Endothelial cell of umbilical vein (primary cell): ENCODE results near the gene LYZL6.

Source experiments
- EZH2 ChIP-seq: IDR thresholded peaks from 2 replicates; pipeline ENCODE4 v1.6.1; 2012; ENCODE audit warnings: borderline replicate concordance, low read depth, mild to moderate bottlenecking, moderate library complexity, low read length, inconsistent platforms; ENCODE audit not compliant: severe bottlenecking
- GATA2 ChIP-seq: IDR thresholded peaks from 2 replicates; pipeline ENCODE4 v1.7.0; 2011; ENCODE audit warnings: low read depth, mild to moderate bottlenecking, moderate library complexity, mixed read lengths, low read length; ENCODE audit not compliant: insufficient read length, insufficient read depth
- JUN ChIP-seq: IDR thresholded peaks from 2 replicates; pipeline ENCODE4 v1.6.1; 2011; ENCODE audit warnings: borderline replicate concordance, low read depth; ENCODE audit not compliant: insufficient read length, insufficient read depth
- MAX ChIP-seq: IDR thresholded peaks from 2 replicates; pipeline ENCODE4 v1.6.1; 2011; ENCODE audit not compliant: insufficient read depth, insufficient read length
- MYC ChIP-seq: IDR thresholded peaks from one replicate; pipeline ENCODE4 v1.6.1; 2011; ENCODE audit warnings: mild to moderate bottlenecking, low read depth, low read length
- POLR2A ChIP-seq: IDR thresholded peaks from 2 replicates; pipeline ENCODE4 v1.6.1; 2012; ENCODE audit warnings: low read depth, mild to moderate bottlenecking, control low read depth, low read length
- POLR2AphosphoS5 ChIP-seq: IDR thresholded peaks from 2 replicates; pipeline ENCODE4 v1.6.1; 2012; ENCODE audit warnings: low read depth, mild to moderate bottlenecking, control low read depth, low read length, moderate library complexity; ENCODE audit not compliant: insufficient read depth
- TF ChIP-seq, protein P1 (sequence below), 2 donors: IDR thresholded peaks; 1 replicate in 1 of 2; 2 replicates in 1 of 2; pipeline ENCODE4 v1.5.1; 2011; ENCODE audit warnings: low read length in 2 of 2, mild to moderate bottlenecking in 2 of 2, moderate library complexity in 2 of 2, control low read depth in 1 of 2, inconsistent platforms in 1 of 2, low read depth in 1 of 2; ENCODE audit not compliant: insufficient read depth in 1 of 2; ENCODE audit errors: extremely low read depth in 1 of 2

DNA sequence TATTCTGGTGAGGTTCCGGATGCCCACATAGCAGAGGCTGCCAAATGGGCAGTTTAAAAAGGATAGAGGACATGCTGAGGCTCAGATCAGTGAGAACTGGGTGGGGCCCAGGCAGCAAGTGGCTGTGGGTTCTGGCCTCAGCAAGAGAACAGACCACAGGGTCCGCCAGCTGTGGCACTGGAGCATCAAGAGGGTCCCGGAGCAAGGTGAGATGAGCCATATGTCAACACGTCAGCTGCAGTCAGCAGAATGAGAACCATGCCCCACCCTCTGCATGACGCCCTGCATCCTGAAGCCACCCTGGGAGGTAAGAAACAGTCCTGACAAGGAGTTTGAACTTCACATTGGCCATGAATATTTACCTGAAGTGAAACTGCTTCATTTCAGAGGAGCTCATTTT is 43.2 kb downstream of the LYZL6 start:
- TF ChIP-seq, protein P1, sequence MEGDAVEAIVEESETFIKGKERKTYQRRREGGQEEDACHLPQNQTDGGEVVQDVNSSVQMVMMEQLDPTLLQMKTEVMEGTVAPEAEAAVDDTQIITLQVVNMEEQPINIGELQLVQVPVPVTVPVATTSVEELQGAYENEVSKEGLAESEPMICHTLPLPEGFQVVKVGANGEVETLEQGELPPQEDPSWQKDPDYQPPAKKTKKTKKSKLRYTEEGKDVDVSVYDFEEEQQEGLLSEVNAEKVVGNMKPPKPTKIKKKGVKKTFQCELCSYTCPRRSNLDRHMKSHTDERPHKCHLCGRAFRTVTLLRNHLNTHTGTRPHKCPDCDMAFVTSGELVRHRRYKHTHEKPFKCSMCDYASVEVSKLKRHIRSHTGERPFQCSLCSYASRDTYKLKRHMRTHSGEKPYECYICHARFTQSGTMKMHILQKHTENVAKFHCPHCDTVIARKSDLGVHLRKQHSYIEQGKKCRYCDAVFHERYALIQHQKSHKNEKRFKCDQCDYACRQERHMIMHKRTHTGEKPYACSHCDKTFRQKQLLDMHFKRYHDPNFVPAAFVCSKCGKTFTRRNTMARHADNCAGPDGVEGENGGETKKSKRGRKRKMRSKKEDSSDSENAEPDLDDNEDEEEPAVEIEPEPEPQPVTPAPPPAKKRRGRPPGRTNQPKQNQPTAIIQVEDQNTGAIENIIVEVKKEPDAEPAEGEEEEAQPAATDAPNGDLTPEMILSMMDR (IDR thresholded peaks at IDR 0.05; ENCODE audit: extremely low read depth in 1 of 2, insufficient read depth in 1 of 2, low read depth in 1 of 2, low read length in 2 of 2): no peak
- TF ChIP-seq POLR2A: no peak
- no peak for TF ChIP-seq EZH2
- no peak for TF ChIP-seq GATA2
- no peak for TF ChIP-seq POLR2AphosphoS5
- TF ChIP-seq JUN: no peak
- TF ChIP-seq MAX: no peak
- TF ChIP-seq MYC: no peak
